Activated CD8-positive, alpha-beta memory T cell treated with anti-CD3 and anti-CD28 coated beads, Interleukin-2, amount 50 U/mL, for 1 hour (primary cell): ENCODE results near the gene CYP2U1.
"Not testable (repeated sequence)": the region's sequence is repeated elsewhere in the genome, so short reads cannot be mapped to it uniquely, and the experiment has no call there.

Experiments
- DNase-seq: peaks from one replicate; pipeline ENCODE4 v3.0.0-alpha.2; 2020; ENCODE audit errors: extremely low read depth

The CYP2U1 gene

GRCh38 chr4:107922486-107923473, 8.6 kb upstream of the CYP2U1 start:
- DNase-seq = no peak

GRCh38 chr4:107925713-107926112, 5.6 kb upstream of the CYP2U1 start:
- DNase-seq = not testable (repeated sequence)

GRCh38 chr4:107926875-107927274, 4.5 kb upstream of the CYP2U1 start:
- not testable (repeated sequence) for DNase-seq

- no peak for DNase-seq
Measured at GRCh38 chr4:107931775-107932321, 499 bp downstream of the CYP2U1 start.

GRCh38 chr4:107935246-107935645, 3.9 kb downstream of the CYP2U1 start:
- DNase-seq = no peak

- no peak for DNase-seq
Measured at GRCh38 chr4:107937040-107937439, 5.7 kb downstream of the CYP2U1 start.

GRCh38 chr4:107939307-107939706, 8.0 kb downstream of the CYP2U1 start:
- DNase-seq = no peak

GRCh38 chr4:107945809-107946208, 14.5 kb downstream of the CYP2U1 start:
- DNase-seq = no peak

- no peak for DNase-seq
Measured at GRCh38 chr4:107950746-107951540, 19.6 kb downstream of the CYP2U1 start.

- DNase-seq = no peak
Measured at GRCh38 chr4:107951551-107951950, 20.2 kb downstream of the CYP2U1 start.

- no peak for DNase-seq
Measured at GRCh38 chr4:107956011-107956410, 24.7 kb downstream of the CYP2U1 start.

- DNase-seq = no peak
Measured at GRCh38 chr4:107966903-107967302, 35.6 kb downstream of the CYP2U1 start.

- DNase-seq = not testable (repeated sequence)
Measured at GRCh38 chr4:107967519-107967918, 36.2 kb downstream of the CYP2U1 start.

- not testable (repeated sequence) for DNase-seq
Measured at GRCh38 chr4:107967921-107968320, 36.6 kb downstream of the CYP2U1 start.

- DNase-seq = no peak
Measured at GRCh38 chr4:107970063-107970798, 38.9 kb downstream of the CYP2U1 start.

GRCh38 chr4:107972605-107973004, 41.3 kb downstream of the CYP2U1 start:
- DNase-seq = no peak

GRCh38 chr4:107974523-107974922, 43.2 kb downstream of the CYP2U1 start:
- DNase-seq = no peak

GRCh38 chr4:107977482-107977881, 46.1 kb downstream of the CYP2U1 start:
- no peak for DNase-seq

- no peak for DNase-seq
Measured at GRCh38 chr4:107977966-107978705, 46.8 kb downstream of the CYP2U1 start.

GRCh38 chr4:107978716-107979451, 47.5 kb downstream of the CYP2U1 start:
- no peak for DNase-seq
